OCI-LY7 (cell line): ENCODE measurements around the gene F2R. TPM values are rescaled to one million over a fixed set of nuclear protein-coding genes. Genes with fewer than 3 reads are reported as not detected.
"Not testable (repeated sequence)": the region's sequence is repeated elsewhere in the genome, so short reads cannot be mapped to it uniquely, and the experiment has no call there.

Source experiments
- BruUV-seq: library from RNA; stranded (reverse); fragments of 400-500 nt; replicated peaks from 2 replicates; lab custom pipeline; 2021; lab: Mats Ljungman, UMichigan
- CTCF ChIA-PET: fragments of 300-600 bp; sonication (Branson Sonifier 250); formaldehyde crosslinking; loops from one replicate; lab custom pipeline; 2022; ENCODE audit warnings: antibody characterized with exemption; ENCODE audit not compliant: unreplicated experiment; lab: Charles Lee
- POLR2A ChIA-PET: fragments of 300-600 bp; sonication (Branson Sonifier 250); formaldehyde crosslinking; loops from one replicate; lab custom pipeline; 2022; ENCODE audit warnings: antibody characterized with exemption; lab: Charles Lee
- DNase-seq: peaks from one replicate; pipeline ENCODE4 v3.0.0-alpha.2; 2015; ENCODE audit warnings: low spot score
- H2AFZ ChIP-seq: fragments of 200-600 bp; sonication (generic), shearing (Covaris generic); 2 replicates; pipeline ENCODE4 v1.6.1; 2014; ENCODE audit warnings: mild to moderate bottlenecking, antibody characterized with exemption, low read length, moderate library complexity
- H3K27ac ChIP-seq: fragments of 200-600 bp; sonication (generic); 2 replicates; pipeline ENCODE4 v1.5.1; 2014; ENCODE audit warnings: mixed run types, low read depth, mild to moderate bottlenecking, moderate library complexity, low read length, inconsistent platforms; ENCODE audit not compliant: poor library complexity, severe bottlenecking
- H3K36me3 ChIP-seq: fragments of 200-600 bp; sonication (generic); 2 replicates; pipeline ENCODE4 v1.6.1; 2014; ENCODE audit warnings: mild to moderate bottlenecking, antibody characterized with exemption, low read length, moderate library complexity, mixed read lengths; ENCODE audit not compliant: insufficient read depth
- H3K4me1 ChIP-seq: fragments of 200-600 bp; sonication (generic); 2 replicates; pipeline ENCODE4 v1.5.1; 2014; ENCODE audit warnings: mild to moderate bottlenecking, low read length; ENCODE audit not compliant: insufficient read depth, poor library complexity, severe bottlenecking
- H3K4me2 ChIP-seq: fragments of 200-600 bp; sonication (generic); 2 replicates; pipeline ENCODE4 v1.6.1; 2014; ENCODE audit warnings: mild to moderate bottlenecking, low read length
- H3K4me3 ChIP-seq: fragments of 200-600 bp; sonication (generic); 2 replicates; pipeline ENCODE4 v1.5.1; 2014; ENCODE audit warnings: mild to moderate bottlenecking, low read depth, low read length; ENCODE audit not compliant: poor library complexity, severe bottlenecking
- H3K79me2 ChIP-seq: fragments of 200-600 bp; sonication (generic); 2 replicates; pipeline ENCODE4 v1.6.1; 2016; ENCODE audit warnings: low read depth, mild to moderate bottlenecking, low read length, moderate library complexity, mixed read lengths; ENCODE audit not compliant: insufficient read depth
- H3K9me2 ChIP-seq: fragments of 200-600 bp; sonication (generic); 2 replicates; pipeline ENCODE4 v1.6.1; 2016; ENCODE audit warnings: mild to moderate bottlenecking, low read length, mixed read lengths; ENCODE audit not compliant: insufficient read depth
- H3K9me3 ChIP-seq: fragments of 200-600 bp; sonication (generic); 2 replicates; pipeline ENCODE4 v1.6.1; 2014; ENCODE audit warnings: mild to moderate bottlenecking, mixed run types, low read length, mixed read lengths
- H4K20me1 ChIP-seq: fragments of 200-600 bp; sonication (generic); 2 replicates; pipeline ENCODE4 v1.6.1; 2014; ENCODE audit warnings: mild to moderate bottlenecking, antibody characterized with exemption, low read length, moderate library complexity, mixed read lengths; ENCODE audit not compliant: insufficient read depth
- CTCF ChIP-seq: fragments of 200-600 bp; sonication (generic); conservative IDR thresholded peaks from 2 replicates; pipeline ENCODE4 v1.5.1; 2014; ENCODE audit warnings: mild to moderate bottlenecking, antibody characterized with exemption, low read length, moderate library complexity, mixed read lengths
- EZH2phosphoT487 ChIP-seq: fragments of 200-600 bp; sonication (generic); IDR thresholded peaks from 2 replicates; pipeline ENCODE4 v1.6.1; 2018; ENCODE audit warnings: low read depth, borderline replicate concordance, mild to moderate bottlenecking, mixed run types, antibody characterized with exemption, low read length, moderate library complexity, mixed read lengths
- intact Hi-C: fragments of 100-400 bp; cut with micrococcal nuclease; formaldehyde crosslinking; loops from one replicate; pipeline ENCODE4 v1.10.0; 2022; ENCODE audit not compliant: unreplicated experiment
- total RNA-seq, 2 experiments: library from RNA; depleted of rRNA in 1 of 2; stranded (reverse); fragments of >200 nt in 1 of 2; shearing (Covaris generic) in 1 of 2; gene quantifications; 2 replicates each; pipeline ENCODE4 v1.2.3, GENCODE V29; 2014 to 2022

The F2R gene
- total RNA-seq, 2 experiments from 2014 or later, result 0.08 TPM; not detected in 1

GRCh38 chr5:76771705-76772405 lies 55.9 kb downstream of the F2R start:
- Histone ChIP-seq H3K9me3 (no peaks in the 10 kb centered on the region), H3K36me3 (no peaks in the 10 kb centered on the region), H3K27ac (no peak overlapping the region), H3K79me2 (no peaks in the 10 kb centered on the region), H2AFZ (no peak overlapping the region), H3K4me1 (no peaks in the 10 kb centered on the region), H3K4me3 (no peak overlapping the region), H3K4me2 (no peak overlapping the region), H3K9me2 (no peaks in the 10 kb centered on the region), H4K20me1 (no peaks in the 10 kb centered on the region)
- POLR2A ChIA-PET, result interaction anchor here (0.6 to 0.9 kb wide), 3 partner anchors 13 to 165 kb away, joined by 3 read pairs; no protein-coding TSS in a partner anchor
- no peak for TF ChIP-seq EZH2phosphoT487
- TF ChIP-seq CTCF, result no peak
- CTCF ChIA-PET, result no interaction called here
- intact Hi-C loops, result no loop called here
- no TSS peak for BruUV-seq
- DNase-seq, result no peak

- POLR2A ChIA-PET, result no interaction called here
- Histone ChIP-seq H3K9me3 (no peaks in the 10 kb centered on the region), H3K4me3 (no peak overlapping the region), H3K9me2 (no peaks in the 10 kb centered on the region), H3K4me1 (no peaks in the 10 kb centered on the region), H3K36me3 (no peaks in the 10 kb centered on the region), H4K20me1 (no peaks in the 10 kb centered on the region), H3K27ac (no peak overlapping the region), H3K4me2 (no peak overlapping the region), H3K79me2 (no peaks in the 10 kb centered on the region), H2AFZ (no peak overlapping the region)
- intact Hi-C loops, result loop anchor here (2.0 kb wide), 1 partner anchor 175 kb away; no protein-coding TSS in a partner anchor
- no peak for TF ChIP-seq CTCF
- no peak for TF ChIP-seq EZH2phosphoT487
- no TSS peak for BruUV-seq
- CTCF ChIA-PET, result no interaction called here
- DNase-seq, result no peak
Measured at GRCh38 chr5:76775921-76776320, 60.0 kb downstream of the F2R start.

- ChIA-PET CTCF (no interaction called here), POLR2A (no interaction called here)
- H2AFZ ChIP-seq, result no peak overlapping the region
- no peaks in the 10 kb centered on the region for H3K79me2 ChIP-seq
- no TSS peak for BruUV-seq
- H3K9me2 ChIP-seq, result no peaks in the 10 kb centered on the region
- no peak overlapping the region for H3K27ac ChIP-seq
- no peaks in the 10 kb centered on the region for H4K20me1 ChIP-seq
- H3K4me3 ChIP-seq, result no peak overlapping the region
- DNase-seq, result no peak
- intact Hi-C loops, result no loop called here
- no peaks in the 10 kb centered on the region for H3K4me1 ChIP-seq
- no peaks in the 10 kb centered on the region for H3K9me3 ChIP-seq
- no peaks in the 10 kb centered on the region for H3K36me3 ChIP-seq
- TF ChIP-seq EZH2phosphoT487 (no peak), CTCF (no peak)
- H3K4me2 ChIP-seq, result no peak overlapping the region
Measured at GRCh38 chr5:76776391-76776790, 60.5 kb downstream of the F2R start.

- POLR2A ChIA-PET, result interaction anchor here (0.6 to 0.7 kb wide), 3 partner anchors 68 to 1026 kb away, joined by 3 to 4 read pairs (median 4); no protein-coding TSS in a partner anchor
- intact Hi-C loops, H3K4me2 ChIP-seq, H3K4me3 ChIP-seq, BruUV-seq, H3K9me3 ChIP-seq, H2AFZ ChIP-seq, H3K9me2 ChIP-seq, H3K27ac ChIP-seq, CTCF ChIA-PET, H3K36me3 ChIP-seq, DNase-seq, H3K79me2 ChIP-seq, H4K20me1 ChIP-seq, H3K4me1 ChIP-seq: not testable (repeated sequence)
Measured at GRCh38 chr5:76780616-76781015, 64.7 kb downstream of the F2R start.
